GM19395 (cell line): ENCODE data around the gene PSTPIP1.

Experiments used
- ATAC-seq: cut with Tn5 transposase; IDR thresholded peaks from one replicate; pipeline ENCODE4 v1.9.1; 2021; ENCODE audit warnings: mild to moderate bottlenecking, moderate library complexity; ENCODE audit not compliant: unreplicated experiment

The PSTPIP1 gene

DNA sequence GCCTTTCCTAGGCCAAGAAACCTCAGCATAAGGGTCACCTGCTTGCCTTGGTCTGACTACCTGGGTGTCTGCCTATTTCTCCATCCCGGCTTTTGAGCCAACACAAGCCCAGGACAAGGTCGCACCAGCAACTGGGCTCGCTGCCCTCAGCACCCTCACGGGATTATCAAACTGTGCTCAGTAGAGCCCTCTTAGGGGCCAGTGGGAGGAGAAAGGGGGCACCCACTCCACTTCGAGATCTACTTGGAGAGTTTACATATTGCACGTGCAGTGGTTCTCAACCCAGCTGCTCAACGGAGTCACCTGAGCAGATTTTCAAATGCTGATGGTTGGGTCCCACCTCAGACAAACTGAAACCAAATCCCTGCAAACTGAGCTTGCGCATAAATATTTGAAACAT is 44.9 kb downstream of the PSTPIP1 start:
- ATAC-seq = no peak

- no peak for ATAC-seq
Observed at GRCh38 chr15:77040673-77041072, 45.7 kb downstream of the PSTPIP1 start.

- ATAC-seq = no peak
Observed at GRCh38 chr15:77042245-77042919, 47.5 kb downstream of the PSTPIP1 start.

DNA sequence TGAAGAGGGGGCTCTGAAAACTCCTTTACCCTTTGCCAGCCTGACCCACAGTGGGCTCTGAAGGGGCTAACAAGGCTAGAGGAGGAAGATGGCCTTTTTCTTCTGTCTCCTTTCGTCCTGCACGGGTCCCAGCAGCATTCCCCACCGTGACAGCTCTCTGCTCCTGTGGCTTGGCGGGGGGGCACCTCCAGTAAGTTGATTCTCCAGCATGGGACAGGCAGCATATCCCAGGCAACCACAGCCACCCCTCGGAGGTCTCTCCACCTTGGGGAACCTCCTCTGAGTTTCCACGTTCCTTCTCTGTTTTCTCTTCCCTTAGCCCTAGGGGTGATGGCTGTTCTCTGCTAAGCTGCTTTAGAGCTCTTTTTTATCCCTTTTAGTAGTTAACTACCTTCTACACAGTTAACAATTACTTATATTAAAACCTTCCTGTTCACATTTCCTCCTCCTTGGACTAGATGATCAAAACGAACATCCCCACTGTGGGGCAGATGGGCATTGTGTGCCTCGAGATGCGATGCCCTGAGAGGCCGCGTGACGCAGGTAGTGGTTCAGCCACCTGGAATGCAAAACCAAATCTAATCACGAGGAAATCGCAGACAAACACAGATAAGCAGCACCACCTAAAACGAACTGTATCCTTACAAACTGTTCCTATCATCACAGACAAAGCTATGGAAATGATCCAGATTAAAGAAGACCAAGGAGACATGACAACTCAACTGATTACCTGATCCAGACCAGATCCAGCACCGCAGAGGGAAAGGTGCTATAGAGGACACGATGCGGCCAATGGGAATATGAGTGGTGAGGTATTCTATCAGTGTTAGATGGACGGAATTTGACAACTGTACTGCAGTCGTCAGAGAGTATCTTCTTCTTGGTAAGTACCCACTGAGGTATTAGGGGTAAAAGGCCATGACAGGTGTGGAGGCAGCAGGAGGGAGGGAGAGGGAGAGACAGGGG is 48.3 kb downstream of the PSTPIP1 start:
- ATAC-seq = no peak

DNA sequence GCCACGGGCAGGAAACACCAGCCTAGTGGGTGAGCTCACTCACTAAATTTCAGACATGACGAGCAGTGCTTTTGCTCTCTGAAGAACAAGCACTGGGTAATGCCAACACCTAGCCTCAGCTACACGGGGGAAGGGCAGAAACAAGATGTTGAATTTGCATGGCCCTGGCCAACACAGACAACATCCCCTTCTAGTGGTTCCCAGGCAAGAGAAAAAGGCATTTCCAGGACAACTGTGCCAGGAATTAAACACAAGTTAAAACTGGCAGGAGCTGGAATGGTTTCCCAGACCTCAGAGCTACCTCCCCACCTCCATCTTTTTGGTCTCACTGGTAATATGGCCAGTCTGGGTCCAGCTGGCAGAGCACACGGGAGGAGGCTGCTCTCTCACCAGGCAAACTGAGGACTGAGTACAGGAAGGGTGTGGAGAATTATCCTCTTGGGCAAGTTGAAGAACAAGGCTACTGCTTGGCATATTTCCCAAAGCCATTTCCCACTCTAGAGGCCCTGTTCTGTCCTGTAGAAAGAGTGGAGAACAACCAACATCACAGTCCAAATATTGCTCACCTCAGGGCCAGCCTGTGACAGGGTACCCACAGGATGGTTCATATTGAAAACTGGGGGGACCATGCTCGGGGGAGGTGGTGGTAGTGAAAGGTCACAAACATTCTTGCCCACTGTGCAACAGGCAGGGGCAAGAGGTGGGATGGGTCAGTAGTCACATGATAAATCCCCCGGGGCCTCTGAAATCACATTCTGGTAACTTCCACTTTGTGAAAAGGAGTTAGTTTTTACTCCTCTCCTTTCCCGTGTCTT is 49.5 kb downstream of the PSTPIP1 start:
- no peak for ATAC-seq

- no peak for ATAC-seq
Observed at GRCh38 chr15:77045985-77046384, 51.1 kb downstream of the PSTPIP1 start.

DNA sequence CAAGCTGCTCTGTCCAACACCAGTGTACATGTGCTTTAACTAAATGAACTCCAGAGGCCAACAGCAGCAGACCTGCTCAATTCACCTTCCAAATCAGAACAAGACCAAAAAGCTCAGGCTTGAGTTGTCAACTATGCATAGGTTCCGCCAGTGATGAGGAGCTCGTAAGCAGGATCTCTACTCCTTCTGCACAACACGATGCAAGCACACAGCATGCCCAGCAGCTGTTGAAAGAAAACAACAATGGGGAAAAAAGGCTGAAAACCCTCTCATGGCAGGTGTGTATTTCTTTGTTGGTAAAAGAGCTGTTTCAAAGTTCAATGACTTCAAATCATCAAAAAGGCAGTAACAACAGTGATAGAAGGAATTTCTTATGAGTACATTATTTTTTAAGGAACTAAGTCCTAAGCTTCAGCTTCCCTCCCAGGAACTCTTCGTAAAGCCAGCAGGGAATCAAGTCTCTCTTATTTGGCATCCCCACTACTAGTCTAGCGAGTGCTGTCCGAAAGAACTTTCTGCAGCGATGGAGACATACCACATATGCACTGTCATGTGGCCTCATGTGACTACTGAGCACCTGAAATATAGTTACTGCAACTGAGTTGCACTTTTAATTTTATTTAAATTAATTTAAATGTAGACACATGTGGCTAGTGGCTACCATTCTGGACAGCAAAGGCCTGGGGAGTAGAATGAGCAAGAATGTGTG is 51.9 kb downstream of the PSTPIP1 start:
- ATAC-seq = no peak

DNA sequence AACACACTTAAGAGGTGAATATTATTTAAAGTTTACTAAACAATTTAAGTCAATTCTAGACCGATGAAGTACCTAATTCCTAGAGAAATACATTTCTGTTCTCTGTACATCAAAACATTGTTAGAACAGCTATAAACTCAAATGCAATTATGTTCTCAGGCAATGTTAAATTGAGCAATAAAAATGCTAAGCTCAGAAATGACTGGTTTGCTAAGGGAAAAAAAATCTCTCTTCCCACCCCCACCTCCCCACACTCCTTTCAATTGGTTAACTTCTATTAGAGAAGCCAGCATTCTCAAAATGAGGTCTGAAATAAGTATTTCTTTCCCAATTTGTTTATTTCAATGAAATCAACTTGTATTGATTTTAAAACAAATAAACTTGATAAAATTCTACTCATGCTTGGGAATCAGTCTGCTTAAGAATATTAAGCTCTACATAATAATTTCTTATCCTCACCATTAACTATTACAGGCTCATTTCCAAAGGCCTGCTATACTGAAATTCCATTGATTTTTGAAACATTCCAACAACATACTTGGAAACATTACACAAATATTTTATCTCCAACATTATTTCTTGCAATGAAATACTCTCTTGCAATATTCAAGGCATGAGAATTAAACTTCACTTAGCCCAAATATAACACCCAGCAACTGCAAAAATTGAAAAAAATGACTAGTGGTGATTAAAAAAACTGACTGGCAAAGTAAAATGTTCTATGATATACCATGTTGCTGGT is 53.4 kb downstream of the PSTPIP1 start:
- ATAC-seq = no peak

DNA sequence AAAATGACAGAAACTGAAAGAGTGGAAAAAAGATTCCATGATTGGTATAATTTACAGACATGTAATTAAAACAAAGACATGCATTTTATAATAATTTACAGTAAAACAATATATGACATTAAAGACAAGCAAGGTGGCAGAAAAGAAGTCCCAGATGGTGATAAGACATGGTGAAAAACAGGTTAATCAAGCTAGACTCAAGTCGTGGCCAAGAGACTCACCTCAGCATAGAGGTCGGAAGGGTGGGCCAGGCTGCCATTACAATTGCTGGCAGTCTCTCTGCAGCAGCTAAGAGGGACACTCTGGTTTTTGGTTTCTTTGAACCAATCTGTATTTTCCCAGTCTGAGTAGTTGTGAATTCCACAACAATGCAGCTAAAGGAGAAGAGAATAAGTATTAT is 57.6 kb downstream of the PSTPIP1 start:
- ATAC-seq = no peak

GRCh38 chr15:77053709-77054108 is 58.8 kb downstream of the PSTPIP1 start:
- no peak for ATAC-seq

DNA sequence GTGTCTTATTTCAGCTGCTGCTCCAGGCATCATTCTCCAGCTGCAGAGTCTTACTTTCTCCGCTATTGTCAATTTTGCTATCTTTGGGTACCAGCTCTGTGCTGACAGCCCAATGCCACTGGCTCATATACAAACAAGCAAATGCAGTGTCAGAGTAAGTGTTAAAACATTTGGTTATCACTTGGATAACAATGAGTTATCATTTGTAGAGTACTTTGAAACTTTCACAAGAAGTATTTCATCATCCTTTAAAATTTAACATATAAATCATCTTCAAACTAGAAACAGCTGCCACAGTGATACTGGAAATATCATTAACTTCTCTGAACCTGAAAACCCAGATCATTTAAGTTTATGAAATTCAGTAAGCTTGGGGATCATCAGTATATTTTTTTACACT is 62.1 kb downstream of the PSTPIP1 start:
- ATAC-seq = no peak

- no peak for ATAC-seq
Observed at GRCh38 chr15:77057685-77058084, 62.8 kb downstream of the PSTPIP1 start.

GRCh38 chr15:77058468-77058867 is 63.5 kb downstream of the PSTPIP1 start:
- no peak for ATAC-seq

- peak; percentile 88 for ATAC-seq
Observed at GRCh38 chr15:77059786-77060361, 64.9 kb downstream of the PSTPIP1 start.

DNA sequence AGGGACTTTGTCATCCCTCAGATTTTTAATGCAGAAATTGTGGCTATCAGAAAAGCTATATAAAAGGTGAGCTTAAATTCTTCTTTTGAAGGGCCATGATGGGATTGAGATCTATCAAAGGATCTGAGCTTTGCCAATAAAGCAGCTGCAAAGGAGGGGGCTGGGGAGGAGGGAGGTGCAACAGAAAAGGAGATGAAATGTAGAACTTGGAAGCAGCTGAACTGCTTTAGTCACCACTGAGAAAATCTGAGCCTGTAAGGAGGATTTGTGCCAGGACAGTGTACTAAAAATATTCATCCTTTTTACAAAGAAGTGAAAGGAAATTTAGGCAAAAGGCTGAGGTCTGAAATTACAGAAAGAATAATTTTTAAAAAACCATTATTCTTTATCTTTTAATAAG is 65.6 kb downstream of the PSTPIP1 start:
- no peak for ATAC-seq

DNA sequence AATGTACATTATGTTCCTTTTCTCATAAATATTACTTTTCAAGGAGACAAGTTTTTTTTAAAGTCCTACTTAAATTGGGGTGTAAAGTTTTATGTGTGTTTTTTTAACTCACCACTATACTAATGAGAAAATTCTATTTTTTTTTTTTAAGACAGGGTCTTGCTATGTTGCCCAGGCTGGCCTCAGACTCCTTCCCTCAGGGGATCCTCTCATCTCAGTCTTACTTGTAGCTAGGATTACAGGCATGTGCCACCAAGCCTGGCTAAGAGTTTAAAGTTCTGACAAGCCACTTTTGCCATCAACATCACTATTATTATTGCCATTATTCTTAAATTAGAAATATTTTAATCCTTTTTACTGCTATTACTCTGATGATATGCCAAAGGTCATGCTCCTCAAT is 68.3 kb downstream of the PSTPIP1 start:
- ATAC-seq = no peak

DNA sequence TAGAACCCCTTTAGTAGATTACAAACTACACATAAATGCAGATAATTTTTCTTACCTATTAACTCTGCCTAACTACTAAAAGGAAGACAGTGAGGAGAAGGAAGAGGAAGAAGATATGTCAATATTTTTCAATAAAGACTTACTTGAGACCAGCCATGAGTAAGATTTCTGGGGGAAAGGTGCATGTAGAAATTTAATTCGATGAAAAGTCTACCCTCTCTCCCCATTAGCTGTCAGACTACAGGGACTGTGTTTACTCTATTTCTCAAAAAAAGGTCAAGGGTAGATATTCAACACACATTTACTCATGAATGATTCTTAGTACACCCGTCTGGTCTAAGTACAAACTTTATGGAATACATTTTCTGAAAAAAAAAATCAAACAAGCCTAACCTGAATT is 69.1 kb downstream of the PSTPIP1 start:
- ATAC-seq = no peak

GRCh38 chr15:77064539-77065308 is 69.8 kb downstream of the PSTPIP1 start:
- no peak for ATAC-seq
